ENCODE results near the gene PRKCD.

The PRKCD gene

DNA sequence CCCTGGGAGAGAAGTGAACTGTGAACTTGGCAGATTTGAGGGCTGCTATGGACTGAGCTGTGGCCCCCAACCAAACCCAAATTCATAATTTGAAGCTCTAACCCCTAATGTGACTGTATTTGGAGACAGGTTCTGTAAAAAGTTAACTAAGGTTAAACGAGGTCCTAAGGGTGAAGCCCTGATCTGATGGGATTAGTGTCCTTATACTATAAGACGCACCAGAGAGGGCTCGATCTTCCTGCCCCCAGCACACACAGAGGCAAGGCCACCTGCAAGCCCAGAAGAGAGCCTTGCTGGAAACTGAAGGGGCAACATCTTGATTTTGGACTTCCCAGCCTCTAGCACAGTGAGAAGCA, 60.8 kb downstream of the PRKCD start:
- no peak for DNase-seq

GRCh38 chr3:53222183-53222901, 61.3 kb downstream of the PRKCD start:
- DNase-seq = no peak

- no peak for DNase-seq
Observed at GRCh38 chr3:53223025-53223424, 62.0 kb downstream of the PRKCD start.

DNA sequence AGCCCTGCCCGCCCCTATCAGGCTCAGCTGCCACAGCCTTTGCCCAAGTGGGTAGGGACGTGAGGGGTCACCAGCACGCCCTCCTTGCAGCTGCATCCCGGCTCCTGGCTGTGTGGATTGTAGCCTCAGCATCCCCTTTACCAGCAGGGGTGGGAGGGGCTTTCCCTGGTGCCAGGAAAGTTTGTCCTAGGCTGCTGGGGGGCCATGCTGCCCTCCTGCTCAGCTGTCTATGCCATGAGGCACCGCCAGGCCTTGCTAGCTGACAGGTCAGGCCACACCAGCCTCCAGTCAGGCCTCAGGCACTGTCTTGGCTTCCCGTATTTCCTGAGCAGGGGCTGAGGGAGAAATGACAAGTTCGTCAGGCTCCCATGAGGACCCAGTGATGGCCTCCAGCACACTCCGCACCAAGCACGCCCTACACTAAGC, 62.5 kb downstream of the PRKCD start:
- DNase-seq = no peak

DNA sequence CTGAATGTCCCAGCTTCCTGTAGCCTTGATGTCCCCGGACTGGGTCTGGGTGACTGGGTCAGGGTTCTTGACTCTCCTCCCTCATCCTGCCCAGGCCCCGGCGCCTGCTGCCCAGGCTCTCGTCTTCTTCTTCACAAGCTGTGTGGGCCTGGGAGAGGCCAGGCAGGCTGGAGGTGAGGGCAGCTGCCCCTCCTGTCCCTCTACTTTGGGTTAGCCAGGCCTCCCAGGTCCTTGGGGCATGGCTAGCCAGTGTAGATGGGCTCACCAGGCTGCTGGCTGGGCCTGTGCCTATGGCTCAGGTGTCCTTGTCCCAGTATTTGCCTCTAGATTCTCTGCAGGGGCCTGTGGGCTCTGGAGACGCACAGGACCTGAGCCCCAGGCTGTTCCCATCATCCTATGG, 63.0 kb downstream of the PRKCD start:
- no peak for DNase-seq

- no peak for DNase-seq
Observed at GRCh38 chr3:53224536-53224935, 63.5 kb downstream of the PRKCD start.

DNA sequence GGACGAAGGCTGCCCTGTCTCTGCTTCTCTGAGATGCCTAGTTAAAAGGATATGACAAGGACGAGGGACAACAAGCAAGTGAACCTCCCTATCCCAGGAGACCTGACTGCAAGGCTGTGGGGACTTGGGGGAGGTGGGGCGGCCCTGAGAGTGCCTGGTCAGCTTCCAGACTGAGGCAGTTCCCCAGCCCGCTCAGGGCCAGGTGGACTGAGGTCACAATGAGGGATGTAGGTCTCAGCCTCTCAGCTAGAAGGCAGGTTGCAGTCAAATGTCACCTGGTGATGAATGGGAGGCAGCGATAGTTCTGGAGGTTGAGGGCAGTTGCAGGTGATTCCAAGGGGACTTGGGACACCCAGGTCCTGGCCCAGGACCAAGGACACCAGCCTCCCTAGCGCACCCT, 64.2 kb downstream of the PRKCD start:
- DNase-seq = no peak

DNA sequence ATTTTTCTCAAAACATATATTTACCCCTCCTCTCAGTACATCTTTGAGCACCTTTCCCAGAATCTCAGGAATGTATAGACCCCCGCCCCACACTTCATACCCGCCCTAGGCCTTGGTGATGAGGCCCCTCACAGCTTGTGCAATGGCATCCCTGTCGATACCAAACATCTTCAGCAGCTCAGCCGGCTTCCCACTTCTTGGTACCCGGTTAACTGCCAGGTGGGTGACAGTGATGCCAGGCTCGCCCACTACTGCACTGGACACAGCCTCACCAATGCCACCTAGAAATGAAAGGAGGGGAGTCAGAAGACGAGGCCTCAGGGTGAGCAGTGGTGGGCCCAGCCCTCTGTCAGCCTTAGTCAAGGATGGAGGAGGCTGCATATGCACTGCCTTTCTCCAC, 64.6 kb downstream of the PRKCD start:
- no peak for DNase-seq

DNA sequence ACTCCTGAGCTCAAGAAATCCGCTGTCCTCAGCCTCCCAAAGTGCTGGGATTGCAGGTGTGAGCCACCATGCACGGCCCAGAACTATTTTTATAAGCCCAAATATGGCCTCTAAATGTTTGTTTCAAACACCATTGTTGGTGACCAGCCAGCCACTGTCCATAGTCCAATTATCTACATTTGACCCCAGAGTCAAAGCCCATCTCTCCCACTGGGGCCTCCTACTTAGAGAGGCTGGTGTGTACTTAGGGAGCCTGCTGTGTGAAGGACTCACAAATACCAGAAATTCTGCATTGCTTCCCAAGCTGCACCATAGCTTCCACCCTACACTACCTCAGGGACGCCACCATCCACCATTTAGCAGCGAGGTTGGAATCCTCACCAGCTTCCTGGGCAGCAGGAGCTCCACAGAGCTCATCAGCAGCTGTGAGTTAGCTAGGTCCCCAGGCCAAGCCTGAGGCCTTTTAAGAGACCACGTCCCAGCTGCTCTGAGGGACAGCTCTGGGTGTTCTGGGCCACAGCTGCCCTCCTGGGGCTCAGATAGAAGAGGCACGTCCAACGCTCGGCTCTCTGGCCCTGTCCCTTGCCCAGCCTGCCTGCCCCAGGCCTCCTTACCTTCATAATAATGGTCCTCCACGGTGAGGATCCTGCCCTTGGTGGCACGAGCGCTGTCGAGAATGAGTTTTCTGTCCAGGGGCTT, 65.3 kb downstream of the PRKCD start:
- no peak for DNase-seq

DNA sequence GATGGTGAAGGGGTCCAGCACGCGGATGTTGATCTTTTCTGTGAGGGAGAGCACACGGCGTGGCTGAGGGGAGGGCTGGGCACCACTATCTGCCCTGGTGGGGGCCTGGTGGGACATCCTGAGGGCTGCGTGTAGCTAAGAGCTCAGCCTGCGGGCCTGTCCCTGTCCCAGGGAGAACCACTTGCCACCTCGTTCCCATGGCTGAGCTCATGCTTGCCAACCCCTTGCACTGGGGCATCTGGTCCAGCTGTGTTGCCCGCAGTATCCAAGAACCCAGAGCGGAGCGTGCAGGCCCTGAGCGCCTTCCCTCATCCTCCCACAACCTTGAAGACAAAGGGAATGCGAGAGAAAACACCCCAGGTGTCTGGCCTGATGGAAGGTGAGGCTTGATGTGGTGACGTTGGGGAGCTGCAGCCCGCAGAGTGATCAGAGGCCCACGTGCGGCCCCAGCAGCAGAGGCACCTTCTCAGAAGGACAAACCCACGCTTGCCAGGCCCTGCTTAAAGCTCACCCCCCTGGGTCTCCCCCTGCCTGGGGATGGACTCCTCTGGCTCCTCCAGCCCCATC, 65.9 kb downstream of the PRKCD start:
- DNase-seq = no peak

DNA sequence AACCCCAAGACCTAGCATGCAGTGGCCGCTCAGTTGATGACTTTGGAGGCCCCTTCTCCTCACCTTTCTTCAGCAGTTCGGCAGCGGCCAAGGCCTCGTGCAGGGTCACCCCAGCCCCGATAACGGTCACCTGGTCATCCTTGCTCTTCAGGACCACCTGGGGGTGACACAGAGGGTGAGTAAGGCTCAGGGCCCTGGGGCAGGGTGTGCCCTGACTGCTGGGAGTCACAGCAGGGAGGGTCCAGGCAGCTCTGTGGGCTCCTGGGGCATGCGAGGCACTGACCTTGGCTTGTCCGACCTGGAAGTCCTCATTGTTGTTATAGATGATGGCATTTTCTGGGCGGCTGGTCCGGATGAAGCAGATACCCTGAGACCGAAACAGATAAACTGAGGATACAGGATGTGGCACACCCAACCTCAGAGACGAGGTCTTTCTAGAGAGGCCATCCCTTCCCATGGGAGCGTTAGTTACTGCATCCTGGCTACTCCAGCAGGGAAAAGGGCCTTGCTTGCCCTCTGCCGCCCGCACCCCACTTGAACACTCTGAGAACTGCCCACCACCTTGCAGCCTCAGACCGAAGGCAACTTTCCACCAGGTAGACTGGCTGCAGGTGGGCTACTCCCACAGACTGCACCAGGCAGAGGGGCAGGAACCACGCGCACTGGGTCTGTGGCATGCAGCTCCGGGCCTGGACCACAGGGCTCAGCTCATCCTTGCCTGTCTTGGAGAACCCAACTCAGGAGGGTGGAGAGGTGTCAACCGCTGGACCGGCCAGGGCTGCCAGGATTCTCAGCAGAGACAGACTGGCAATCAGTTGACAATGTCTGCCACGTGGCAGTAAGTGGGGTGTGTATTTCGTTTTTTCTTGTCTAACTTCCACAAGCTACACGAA, 67.2 kb downstream of the PRKCD start:
- no peak for DNase-seq

DNA sequence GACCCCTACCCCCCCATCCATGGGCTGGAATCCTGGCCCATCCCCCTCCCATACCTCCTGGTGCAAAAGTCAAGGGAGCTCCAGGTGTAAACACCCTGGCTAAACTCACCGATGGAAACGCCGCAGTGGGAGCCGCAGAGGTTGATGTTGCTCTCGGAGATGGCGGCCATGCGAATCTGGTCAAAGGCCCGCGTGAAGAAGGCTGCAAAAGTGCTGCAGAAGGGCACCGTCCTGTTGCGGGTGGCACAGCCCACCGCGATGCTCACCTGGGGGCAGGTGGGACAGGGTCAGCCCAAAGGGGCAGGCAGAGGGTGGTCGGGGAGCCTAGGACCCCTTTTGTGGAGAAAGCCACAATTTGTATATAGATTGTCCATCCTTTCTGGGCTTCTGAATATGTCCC, 68.2 kb downstream of the PRKCD start:
- DNase-seq = no peak

DNA sequence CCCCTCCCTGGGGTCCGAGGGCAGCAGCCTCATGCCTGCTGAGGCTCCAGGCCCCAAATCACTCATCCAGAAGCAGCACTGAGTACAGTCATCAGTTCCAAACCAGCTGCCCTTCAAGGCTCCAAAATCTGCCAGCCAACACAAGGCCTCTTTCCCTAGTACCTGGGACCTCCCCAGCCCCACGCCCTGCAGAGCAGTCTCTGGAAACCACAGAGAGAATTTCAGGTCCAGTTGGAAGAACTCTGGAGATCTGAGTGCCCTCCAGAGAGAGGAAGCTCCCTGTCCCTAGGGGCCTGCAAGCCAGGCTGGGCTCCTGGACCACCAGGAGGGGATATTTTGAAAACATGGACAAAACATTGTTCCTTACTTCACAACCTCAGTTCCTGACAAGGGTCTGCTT, 68.6 kb downstream of the PRKCD start:
- no peak for DNase-seq

- DNase-seq = no peak
Observed at GRCh38 chr3:53230041-53230621, 69.1 kb downstream of the PRKCD start.

GRCh38 chr3:53230789-53231188, 69.8 kb downstream of the PRKCD start:
- DNase-seq = no peak

DNA sequence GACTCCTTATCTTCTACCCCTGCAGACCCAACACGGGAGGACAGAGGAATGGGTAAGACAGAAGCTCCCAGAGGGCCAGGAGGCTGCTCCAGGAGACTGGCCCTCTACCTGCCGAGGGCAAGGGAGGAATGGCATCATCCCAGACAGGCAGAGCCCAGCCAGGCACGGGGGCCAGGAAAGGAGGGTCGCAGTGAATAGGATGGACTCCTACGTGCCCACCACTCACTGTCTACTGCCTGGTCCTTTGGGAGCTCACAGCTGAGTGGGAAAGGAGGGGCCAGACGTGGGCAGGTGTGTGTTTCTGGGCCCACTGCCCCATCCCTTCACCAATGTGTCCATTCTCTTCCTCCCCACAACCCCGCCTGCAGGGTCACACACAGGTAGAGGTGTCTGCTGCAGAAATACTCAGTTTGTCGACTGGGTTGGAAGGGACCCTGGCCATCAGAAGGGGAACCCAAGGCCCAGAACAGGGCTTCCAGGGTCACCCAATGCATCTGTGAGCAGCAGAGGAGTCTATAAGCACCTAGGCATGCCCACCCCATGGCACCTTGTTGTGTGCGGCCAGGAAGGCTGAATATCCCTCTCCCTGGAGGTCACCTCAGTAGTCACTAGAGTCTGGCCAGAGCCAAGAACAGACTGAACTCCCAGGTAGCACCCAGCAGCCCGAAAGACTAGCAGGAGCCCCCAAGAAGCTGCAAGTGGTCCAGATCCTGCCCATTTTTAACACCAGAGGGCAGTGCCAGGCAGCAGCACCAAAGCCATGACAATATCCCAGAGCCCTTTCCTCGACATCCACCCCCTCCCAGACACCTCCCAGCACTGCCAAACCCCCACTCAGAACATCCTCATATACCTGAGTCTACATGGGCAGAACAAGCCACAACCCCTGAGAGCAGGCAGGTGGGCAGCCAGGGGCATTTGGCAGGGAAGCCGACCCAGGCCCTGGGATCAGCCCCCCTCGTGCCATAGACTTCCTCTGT, 70.8 kb downstream of the PRKCD start:
- no peak for DNase-seq

- DNase-seq = no peak
Observed at GRCh38 chr3:53232641-53233377, 71.8 kb downstream of the PRKCD start.

GRCh38 chr3:53234130-53234840, 73.3 kb downstream of the PRKCD start:
- DNase-seq = no peak

- DNase-seq = no peak
Observed at GRCh38 chr3:53234841-53235232, 73.8 kb downstream of the PRKCD start.

GRCh38 chr3:53235545-53235944, 74.5 kb downstream of the PRKCD start:
- no peak for DNase-seq

Measured in inflammatory macrophage treated with lipopolysaccharide for 1 hour (primary cell).